HepG2 (cell line): ENCODE results near the gene GLTPD2. TPM values are rescaled to one million over a fixed set of nuclear protein-coding genes. Genes with fewer than 3 reads are reported as not detected.

Source experiments
- AGO1 ChIP-seq: fragments of 200-400 bp; formaldehyde crosslinking; IDR thresholded peaks from 2 replicates; pipeline ENCODE4 v1.6.1; 2017; ENCODE audit warnings: mild to moderate bottlenecking, low read depth, low read length, moderate library complexity; ENCODE audit not compliant: poor library complexity, severe bottlenecking
- ATM ChIP-seq: fragments of 450-650 bp; IDR thresholded peaks from 2 replicates; pipeline ENCODE4 v1.7.1; 2017; ENCODE audit warnings: mild to moderate bottlenecking, borderline replicate concordance
- BCL3 ChIP-seq: sonication (generic); formaldehyde crosslinking; IDR thresholded peaks from 2 replicates; pipeline ENCODE4 v1.5.1; 2020; ENCODE audit warnings: mild to moderate bottlenecking, missing genetic modification reagents, moderate library complexity
- BHLHE40 ChIP-seq: IDR thresholded peaks from 2 replicates; pipeline ENCODE4 v1.6.1; 2011; ENCODE audit warnings: low read length, improper control_type of control experiment
- CBX5 ChIP-seq: sonication (generic); formaldehyde crosslinking; IDR thresholded peaks from 2 replicates; pipeline ENCODE4 v1.4.0; 2020; ENCODE audit warnings: missing genetic modification reagents, borderline replicate concordance
- FOSL1 ChIP-seq: sonication (generic); formaldehyde crosslinking; IDR thresholded peaks from 2 replicates; pipeline ENCODE4 v1.9.0; 2021; ENCODE audit warnings: missing genetic modification reagents, borderline replicate concordance
- FOSL2 ChIP-seq: sonication (generic); formaldehyde crosslinking; IDR thresholded peaks from 2 replicates; pipeline ENCODE4 v1.4.0; 2020; ENCODE audit warnings: missing genetic modification reagents
- FOXO1 ChIP-seq: sonication (generic); formaldehyde crosslinking; IDR thresholded peaks from 2 replicates; pipeline ENCODE4 v1.4.0; 2020; ENCODE audit warnings: missing genetic modification reagents
- GABPA ChIP-seq, 2 experiments: IDR thresholded peaks; 2 replicates each; pipeline ENCODE4 v1.6.1; 2011 to 2016; ENCODE audit warnings: low read depth in 2 of 2, low read length in 1 of 2, missing biosample characterization in 1 of 2, missing genetic modification characterization in 1 of 2
- HDAC2 ChIP-seq: sonication (generic); formaldehyde crosslinking; IDR thresholded peaks from 2 replicates; pipeline ENCODE4 v1.4.0; 2020; ENCODE audit warnings: missing genetic modification reagents
- PATZ1 ChIP-seq: sonication (generic); formaldehyde crosslinking; IDR thresholded peaks from 2 replicates; pipeline ENCODE4 v1.4.0; 2020; ENCODE audit warnings: missing genetic modification reagents
- PHB2 ChIP-seq: fragments of 450-650 bp; IDR thresholded peaks from 2 replicates; pipeline ENCODE4 v1.6.1; 2018; ENCODE audit not compliant: partially characterized antibody
- PLRG1 ChIP-seq: fragments of 450-650 bp; conservative IDR thresholded peaks from 2 replicates; pipeline ENCODE4 v1.6.1; 2016
- RCOR2 ChIP-seq: IDR thresholded peaks from 2 replicates; pipeline ENCODE4 v1.6.1; 2016; ENCODE audit warnings: missing biosample characterization, missing genetic modification reagents
- SALL2 ChIP-seq: sonication (generic); formaldehyde crosslinking; IDR thresholded peaks from 2 replicates; pipeline ENCODE4 v1.8.1; 2023; ENCODE audit warnings: mild to moderate bottlenecking, missing genetic modification reagents, inconsistent platforms
- SMYD3 ChIP-seq: sonication (generic); formaldehyde crosslinking; IDR thresholded peaks from 2 replicates; pipeline ENCODE4 v1.8.1; 2023; ENCODE audit warnings: mild to moderate bottlenecking, missing genetic modification reagents
- THAP11 ChIP-seq: IDR thresholded peaks from 2 replicates; pipeline ENCODE4 v1.6.1; 2016; ENCODE audit warnings: missing biosample characterization, missing genetic modification reagents
- XBP1 ChIP-seq: sonication (generic); formaldehyde crosslinking; IDR thresholded peaks from 2 replicates; pipeline ENCODE4 v1.5.0; 2020; ENCODE audit warnings: missing genetic modification reagents
- ZMAT3 ChIP-seq: sonication (generic); formaldehyde crosslinking; conservative IDR thresholded peaks from 2 replicates; pipeline ENCODE4 v1.7.0; 2021; ENCODE audit warnings: missing genetic modification reagents
- ZNF160 ChIP-seq: sonication (generic); formaldehyde crosslinking; IDR thresholded peaks from 2 replicates; pipeline ENCODE4 v1.8.0; 2022; ENCODE audit warnings: mild to moderate bottlenecking, inconsistent platforms, missing genetic modification reagents
- ZNF224 ChIP-seq: sonication (generic); formaldehyde crosslinking; IDR thresholded peaks from 2 replicates; pipeline ENCODE4 v1.5.0; 2020; ENCODE audit warnings: mild to moderate bottlenecking, missing genetic modification reagents
- ZNF574 ChIP-seq: sonication (generic); formaldehyde crosslinking; IDR thresholded peaks from 2 replicates; pipeline ENCODE4 v1.4.0; 2020; ENCODE audit warnings: missing genetic modification reagents
- ZNF782 ChIP-seq: sonication (generic); formaldehyde crosslinking; IDR thresholded peaks from 2 replicates; pipeline ENCODE4 v1.4.0; 2020; ENCODE audit warnings: missing genetic modification reagents, mild to moderate bottlenecking, borderline replicate concordance
- polyA plus RNA-seq, 8 experiments: library from polyadenylated mRNA; depleted of rRNA in 3 of 8; stranded (reverse) in 7 of 8; unstranded in 1 of 8; fragments of >200 nt; fragmentation: Illumina TruSeq in 4 of 8; extraction: Trizol in 4 of 8; gene quantifications; 2 replicates each; pipeline versions ENCODE4 v1.2.1 to v1.2.3, GENCODE V29; 2011 to 2016; ENCODE audit warnings: low read depth in 4 of 8, missing spikeins in 1 of 8, mixed read lengths in 1 of 8; ENCODE audit not compliant: insufficient read depth in 1 of 8
- total RNA-seq, 5 experiments: library from RNA; depleted of rRNA; stranded (reverse); fragments of >200 nt; fragmentation: Illumina TruSeq; extraction: Trizol; gene quantifications; 2 replicates each; pipeline ENCODE4 v1.2.3, GENCODE V29; 2016; ENCODE audit warnings: low read depth in 1 of 5
- TF ChIP-seq, protein P1 (sequence below): sonication (generic); formaldehyde crosslinking; IDR thresholded peaks from 2 replicates; pipeline ENCODE4 v1.8.0; 2022; ENCODE audit warnings: mild to moderate bottlenecking, missing genetic modification reagents

Gene GLTPD2
- total and polyA plus RNA-seq, 2 of the 13 experiments (the other 11 are each of a cell fraction or from before 2014, with no cell fraction given), result 7.5 to 12.9 TPM

GRCh38 chr17:4777969-4778760 lies 10.6 kb upstream of the GLTPD2 start (continued):
- peak; percentile 75 for TF ChIP-seq PATZ1 (CRISPR knock-in tag)
- TF ChIP-seq ZMAT3 (CRISPR knock-in tag), result no peak
- peak; percentile 83 for TF ChIP-seq THAP11 (CRISPR knock-in tag)
- no peak for TF ChIP-seq ZNF160 (CRISPR knock-in tag)
- peak; percentile 82 for TF ChIP-seq FOXO1
- TF ChIP-seq BCL3 (CRISPR knock-in tag), result peak; percentile 32; the same call in 1 of the 2 replicates
- TF ChIP-seq ATM, result no peak
- peak; percentile 79 for TF ChIP-seq CBX5 (CRISPR knock-in tag)
- TF ChIP-seq, protein P1, sequence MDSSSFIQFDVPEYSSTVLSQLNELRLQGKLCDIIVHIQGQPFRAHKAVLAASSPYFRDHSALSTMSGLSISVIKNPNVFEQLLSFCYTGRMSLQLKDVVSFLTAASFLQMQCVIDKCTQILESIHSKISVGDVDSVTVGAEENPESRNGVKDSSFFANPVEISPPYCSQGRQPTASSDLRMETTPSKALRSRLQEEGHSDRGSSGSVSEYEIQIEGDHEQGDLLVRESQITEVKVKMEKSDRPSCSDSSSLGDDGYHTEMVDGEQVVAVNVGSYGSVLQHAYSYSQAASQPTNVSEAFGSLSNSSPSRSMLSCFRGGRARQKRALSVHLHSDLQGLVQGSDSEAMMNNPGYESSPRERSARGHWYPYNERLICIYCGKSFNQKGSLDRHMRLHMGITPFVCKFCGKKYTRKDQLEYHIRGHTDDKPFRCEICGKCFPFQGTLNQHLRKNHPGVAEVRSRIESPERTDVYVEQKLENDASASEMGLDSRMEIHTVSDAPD (CRISPR knock-in tag), result peak; percentile 62; the same call in 1 of the 2 replicates
- TF ChIP-seq ZNF782 (CRISPR knock-in tag), result no peak
- no peak; the same call in 1 of the 2 replicates for TF ChIP-seq BHLHE40
- no peak for TF ChIP-seq SMYD3 (CRISPR knock-in tag)
- peak; percentile 92 for TF ChIP-seq HDAC2 (CRISPR knock-in tag)
- TF ChIP-seq SALL2, result peak; percentile 67
- no peak for TF ChIP-seq PLRG1
- no peak for TF ChIP-seq ZNF224 (CRISPR knock-in tag)
- TF ChIP-seq RCOR2 (CRISPR knock-in tag), result peak; percentile 90
- no peak for TF ChIP-seq AGO1
- TF ChIP-seq FOSL2, result peak; percentile 86
- peak; percentile 29; the same call in 1 of the 2 replicates for TF ChIP-seq FOSL1 (CRISPR knock-in tag)
- no peak for TF ChIP-seq XBP1 (CRISPR knock-in tag)
- no peak for TF ChIP-seq PHB2
- no peak for TF ChIP-seq GABPA (IDR thresholded peaks at IDR 0.05; ENCODE audit: low read depth, low read length)
- no peak for TF ChIP-seq GABPA (CRISPR knock-in tag; IDR thresholded peaks at IDR 0.05; ENCODE audit: low read depth)
- peak; percentile 69 for TF ChIP-seq ZNF574 (CRISPR knock-in tag)
